Mammary epithelial cell (primary cell): Measurements from ENCODE around the gene CACNA1D.

ENCODE experiments used
- CTCF ChIP-seq, 2 donors: IDR thresholded peaks in 1 of 2; conservative IDR thresholded peaks in 1 of 2; 2 replicates each; pipeline ENCODE4 v1.5.1; 2011 to 2012; ENCODE audit warnings: inconsistent platforms in 2 of 2, low read length in 2 of 2, mild to moderate bottlenecking in 2 of 2, control low read depth in 1 of 2, low read depth in 1 of 2; ENCODE audit not compliant: insufficient read depth in 1 of 2; ENCODE audit errors: extremely low read depth in 1 of 2
- EZH2 ChIP-seq: IDR thresholded peaks from 2 replicates; pipeline ENCODE4 v1.6.1; 2012; ENCODE audit warnings: low read length, inconsistent platforms, borderline replicate concordance

GRCh38 chr3:53503195-53503594 is 8.8 kb downstream of the CACNA1D start:
- TF ChIP-seq CTCF (conservative IDR thresholded peaks at IDR 0.05 in 1 of 2, IDR thresholded peaks at IDR 0.05 in 1 of 2; ENCODE audit: extremely low read depth in 1 of 2, insufficient read depth in 1 of 2, low read depth in 1 of 2, low read length in 2 of 2) (no peak), EZH2 (no peak)
